K562 (cell line): ENCODE data around the gene YPEL3. TPM values are rescaled to one million over a fixed set of nuclear protein-coding genes. Genes with fewer than 3 reads are reported as not detected.

ENCODE experiments used
- DLX4 ChIP-seq: fragments of 250-450 bp; sonication (Bioruptor Pico); IDR thresholded peaks from 2 replicates; pipeline ENCODE4 v1.6.1; 2021; ENCODE audit warnings: mild to moderate bottlenecking
- EP400 ChIP-seq: fragments of 450-650 bp; IDR thresholded peaks from 2 replicates; pipeline ENCODE4 v1.6.1; 2017; ENCODE audit warnings: antibody characterized with exemption, mild to moderate bottlenecking, moderate library complexity
- GABPB2 ChIP-seq: fragments of 250-450 bp; sonication (Bioruptor Pico); conservative IDR thresholded peaks from 2 replicates; pipeline ENCODE4 v1.5.1; 2021; ENCODE audit warnings: mild to moderate bottlenecking
- ID3 ChIP-seq, 2 experiments: fragments of 250-450 bp in 1 of 2; fragments of 450-650 bp in 1 of 2; sonication (Bioruptor Pico) in 1 of 2; IDR thresholded peaks; 2 replicates each; pipeline versions ENCODE4 v1.6.1 to v1.8.0; 2016 to 2021; ENCODE audit warnings: mild to moderate bottlenecking in 2 of 2, moderate library complexity in 2 of 2, missing compliant biosample characterization in 1 of 2, missing genetic modification characterization in 1 of 2
- MLLT1 ChIP-seq, 2 experiments: fragments of 450-650 bp; IDR thresholded peaks; 2 replicates each; pipeline ENCODE4 v1.6.1; 2016
- MTA3 ChIP-seq: fragments of 450-650 bp; formaldehyde crosslinking; IDR thresholded peaks from 2 replicates; pipeline ENCODE4 v1.6.1; 2017; ENCODE audit warnings: mild to moderate bottlenecking, borderline replicate concordance
- MYNN ChIP-seq, 2 experiments: sonication (generic); formaldehyde crosslinking in 1 of 2; IDR thresholded peaks; 2 replicates each; pipeline versions ENCODE4 v1.5.0 to v1.6.1; 2016 to 2020; ENCODE audit warnings: antibody characterized with exemption in 1 of 2, missing genetic modification reagents in 1 of 2
- NFXL1 ChIP-seq: fragments of 450-650 bp; formaldehyde crosslinking; IDR thresholded peaks from 2 replicates; pipeline ENCODE4 v1.4.0; 2021; ENCODE audit warnings: mild to moderate bottlenecking
- NR1H2 ChIP-seq: sonication (generic); formaldehyde crosslinking; IDR thresholded peaks from 2 replicates; pipeline ENCODE4 v1.4.0; 2020; ENCODE audit warnings: mild to moderate bottlenecking, missing genetic modification reagents
- SFPQ ChIP-seq: fragments of 200-400 bp; formaldehyde crosslinking; IDR thresholded peaks from 2 replicates; pipeline ENCODE4 v1.6.1; 2017; ENCODE audit warnings: mild to moderate bottlenecking, low read depth, low read length, moderate library complexity
- SMARCA5 ChIP-seq: fragments of 450-650 bp; IDR thresholded peaks from 2 replicates; pipeline ENCODE4 v1.6.1; 2016
- SMC3 ChIP-seq: conservative IDR thresholded peaks from 2 replicates; pipeline ENCODE4 v1.6.1; 2011; ENCODE audit warnings: low read depth, low read length, improper control_type of control experiment; ENCODE audit not compliant: insufficient read depth
- SRSF3 ChIP-seq: fragments of 200-400 bp; formaldehyde crosslinking; IDR thresholded peaks from 2 replicates; pipeline ENCODE4 v1.6.1; 2016; ENCODE audit warnings: mild to moderate bottlenecking, low read length, moderate library complexity; ENCODE audit not compliant: insufficient read depth
- ZBTB8A ChIP-seq: fragments of 450-650 bp; IDR thresholded peaks from 2 replicates; pipeline ENCODE4 v1.6.1; 2018; ENCODE audit warnings: mild to moderate bottlenecking, moderate library complexity; ENCODE audit not compliant: partially characterized antibody
- ZNF398 ChIP-seq: fragments of 250-450 bp; sonication (Bioruptor Pico); IDR thresholded peaks from 2 replicates; pipeline ENCODE4 v1.8.0; 2021; ENCODE audit warnings: moderate library complexity, mild to moderate bottlenecking, inconsistent platforms
- polyA plus RNA-seq, 8 experiments: library from polyadenylated mRNA; depleted of rRNA in 4 of 8; stranded (reverse) in 5 of 8; unstranded in 3 of 8; fragments of >200 nt; fragmentation: Nextera tagmentation in 2 of 8; fragmentation: Illumina TruSeq in 1 of 8; extraction: Ambion mirVana in 2 of 8; extraction: Trizol in 1 of 8; gene quantifications; 2 replicates each; pipeline versions ENCODE4 v1.2.1 to v1.2.3, GENCODE V29; 2011 to 2014; ENCODE audit warnings: inconsistent platforms in 1 of 8, missing spikeins in 1 of 8
- total RNA-seq, 7 experiments: library from RNA; depleted of rRNA in 6 of 7; stranded (reverse); fragments of >200 nt in 6 of 7; fragmentation: Illumina TruSeq in 2 of 7; extraction: Trizol in 2 of 7; gene quantifications; 2 replicates each; pipeline versions ENCODE4 v1.2.1 to v1.2.3, GENCODE V29; 2011 to 2021; ENCODE audit warnings: low replicate concordance in 1 of 7

Gene YPEL3
- total and polyA plus RNA-seq, 9 of the 15 experiments (the other 6 are each of a cell fraction or from before 2014, with no cell fraction given) = 0.41 to 15.0 (median 2.9) TPM

GRCh38 chr16:30065102-30065942, 30.7 kb downstream of the YPEL3 start, which contains the start of gene ALDOA (continued):
- peak; percentile 55; the same call in 1 of the 2 replicates for TF ChIP-seq MYNN (IDR thresholded peaks at IDR 0.05)
- no peak for TF ChIP-seq MYNN (CRISPR knock-in tag; IDR thresholded peaks at IDR 0.05)
- no peak for TF ChIP-seq NFXL1 (CRISPR knock-in tag)
- no peak for TF ChIP-seq GABPB2 (CRISPR knock-in tag)
- peak; percentile 94 for TF ChIP-seq EP400
- no peak for TF ChIP-seq ZNF398 (CRISPR knock-in tag)
- TF ChIP-seq NR1H2 (CRISPR knock-in tag) = no peak
- TF ChIP-seq MTA3 = peak; percentile 98
- no peak for TF ChIP-seq SFPQ
- no peak for TF ChIP-seq SMC3
- TF ChIP-seq ZBTB8A = no peak
- TF ChIP-seq SMARCA5 = no peak; the same call in 1 of the 2 replicates
- TF ChIP-seq ID3 (CRISPR knock-in tag; IDR thresholded peaks at IDR 0.05) = no peak
- TF ChIP-seq ID3 (tag; IDR thresholded peaks at IDR 0.05) = peak; percentile 90
- TF ChIP-seq SRSF3 = no peak
- peak; percentile 79 to 81; a peak in 2 of 4 replicates for TF ChIP-seq MLLT1 (IDR thresholded peaks at IDR 0.05)
- TF ChIP-seq DLX4 (CRISPR knock-in tag) = no peak
